Measurements from ENCODE around the gene LCT.

Gene LCT

GRCh38 chr2:135792401-135793150, 44.4 kb downstream of the LCT start:
- H3K4me1 ChIP-seq (ENCODE audit: control insufficient read depth, low read depth, low read length), result no peaks in the 10 kb centered on the region
- H3K9ac ChIP-seq (ENCODE audit: low read length), result no peak overlapping the region
- H3K27ac ChIP-seq (ENCODE audit: low read length), result no peak overlapping the region
- H3K36me3 ChIP-seq (ENCODE audit: control insufficient read depth, low read depth, low read length), result no peaks in the 10 kb centered on the region
- H3K9me3 ChIP-seq (ENCODE audit: control insufficient read depth, low read depth, low read length), result no peaks in the 10 kb centered on the region
- H3K27me3 ChIP-seq (ENCODE audit: control insufficient read depth, insufficient read depth, low read length), result no peaks in the 10 kb centered on the region
- H3K4me3 ChIP-seq (ENCODE audit: low read length), result no peak overlapping the region

- Histone ChIP-seq H3K27me3 (ENCODE audit: control insufficient read depth, insufficient read depth, low read length) (no peaks in the 10 kb centered on the region), H3K4me1 (ENCODE audit: control insufficient read depth, low read depth, low read length) (no peaks in the 10 kb centered on the region), H3K27ac (ENCODE audit: low read length) (no peak overlapping the region), H3K9me3 (ENCODE audit: control insufficient read depth, low read depth, low read length) (no peaks in the 10 kb centered on the region), H3K36me3 (ENCODE audit: control insufficient read depth, low read depth, low read length) (no peaks in the 10 kb centered on the region), H3K4me3 (ENCODE audit: low read length) (no peak overlapping the region), H3K9ac (ENCODE audit: low read length) (no peak overlapping the region)
Measured at GRCh38 chr2:135791418-135792190, 45.4 kb downstream of the LCT start.

DNA sequence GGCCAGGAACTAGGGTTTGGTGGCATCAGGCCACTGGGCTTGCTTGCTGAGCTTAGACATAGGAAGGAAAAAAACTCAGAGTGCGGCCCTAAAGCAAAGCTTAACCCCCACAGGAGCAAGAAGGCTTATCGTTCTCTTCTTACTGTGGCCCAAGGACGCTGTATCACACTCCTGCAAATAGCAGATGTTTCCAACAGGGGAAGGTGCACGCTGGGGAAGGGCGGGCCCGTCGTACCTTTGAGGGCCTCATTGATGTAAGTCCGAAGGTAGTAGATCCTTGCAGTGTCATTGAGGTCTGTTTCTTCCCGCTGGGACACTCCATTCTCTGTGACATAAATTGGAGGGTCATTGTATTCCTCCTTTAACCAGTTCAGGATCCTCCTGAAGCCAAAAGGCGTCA, 46.6 kb downstream of the LCT start:
- H3K9ac ChIP-seq (ENCODE audit: low read length), result no peak overlapping the region
- no peak overlapping the region for H3K27ac ChIP-seq (ENCODE audit: low read length)
- no peaks in the 10 kb centered on the region for H3K4me1 ChIP-seq (ENCODE audit: control insufficient read depth, low read depth, low read length)
- H3K4me3 ChIP-seq (ENCODE audit: low read length), result no peak overlapping the region
- H3K9me3 ChIP-seq (ENCODE audit: control insufficient read depth, low read depth, low read length), result no peaks in the 10 kb centered on the region
- no peaks in the 10 kb centered on the region for H3K27me3 ChIP-seq (ENCODE audit: control insufficient read depth, insufficient read depth, low read length)
- H3K36me3 ChIP-seq (ENCODE audit: control insufficient read depth, low read depth, low read length), result no peaks in the 10 kb centered on the region

- H3K27me3 ChIP-seq (ENCODE audit: control insufficient read depth, insufficient read depth, low read length), result no peaks in the 10 kb centered on the region
- no peaks in the 10 kb centered on the region for H3K9me3 ChIP-seq (ENCODE audit: control insufficient read depth, low read depth, low read length)
- peaks cover 35% of the 10 kb centered on the region for H3K36me3 ChIP-seq (ENCODE audit: control insufficient read depth, low read depth, low read length)
- H3K9ac ChIP-seq (ENCODE audit: low read length), result no peak overlapping the region
- no peak overlapping the region for H3K27ac ChIP-seq (ENCODE audit: low read length)
- H3K4me1 ChIP-seq (ENCODE audit: control insufficient read depth, low read depth, low read length), result peaks cover 14% of the 10 kb centered on the region
- no peak overlapping the region for H3K4me3 ChIP-seq (ENCODE audit: low read length)
Measured at GRCh38 chr2:135786823-135787222, 50.2 kb downstream of the LCT start.

- peaks cover 53% of the 10 kb centered on the region for H3K36me3 ChIP-seq (ENCODE audit: control insufficient read depth, low read depth, low read length)
- H3K27me3 ChIP-seq (ENCODE audit: control insufficient read depth, insufficient read depth, low read length), result no peaks in the 10 kb centered on the region
- H3K27ac ChIP-seq (ENCODE audit: low read length), result no peak overlapping the region
- H3K9ac ChIP-seq (ENCODE audit: low read length), result no peak overlapping the region
- peaks cover 19% of the 10 kb centered on the region for H3K4me1 ChIP-seq (ENCODE audit: control insufficient read depth, low read depth, low read length)
- no peak overlapping the region for H3K4me3 ChIP-seq (ENCODE audit: low read length)
- no peaks in the 10 kb centered on the region for H3K9me3 ChIP-seq (ENCODE audit: control insufficient read depth, low read depth, low read length)
Measured at GRCh38 chr2:135785032-135785431, 52.0 kb downstream of the LCT start.

DNA sequence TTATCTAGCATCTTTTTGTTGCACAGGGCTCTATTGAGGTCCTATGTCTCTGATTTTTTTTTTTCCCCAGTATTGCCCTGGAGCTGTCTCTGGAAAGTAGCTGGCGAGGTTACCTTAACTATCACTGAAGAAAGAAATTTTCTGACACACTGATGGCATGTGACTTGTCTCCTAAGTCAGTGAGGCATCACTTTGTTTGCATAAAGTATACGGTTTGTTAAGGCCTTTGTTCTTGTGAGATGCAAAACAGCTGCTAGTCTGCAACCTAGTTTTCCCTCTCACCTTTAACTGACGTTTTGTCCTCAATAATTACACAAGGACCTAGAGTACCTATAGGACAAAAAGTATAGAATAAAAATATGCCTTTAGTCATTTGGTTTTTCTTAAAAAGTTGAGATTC, 53.5 kb downstream of the LCT start:
- H3K9me3 ChIP-seq (ENCODE audit: control insufficient read depth, low read depth, low read length), result no peaks in the 10 kb centered on the region
- no peak overlapping the region for H3K9ac ChIP-seq (ENCODE audit: low read length)
- H3K36me3 ChIP-seq (ENCODE audit: control insufficient read depth, low read depth, low read length), result peaks cover 66% of the 10 kb centered on the region
- no peak overlapping the region for H3K27ac ChIP-seq (ENCODE audit: low read length)
- H3K27me3 ChIP-seq (ENCODE audit: control insufficient read depth, insufficient read depth, low read length), result no peaks in the 10 kb centered on the region
- H3K4me3 ChIP-seq (ENCODE audit: low read length), result no peak overlapping the region
- H3K4me1 ChIP-seq (ENCODE audit: control insufficient read depth, low read depth, low read length), result peaks cover 19% of the 10 kb centered on the region

DNA sequence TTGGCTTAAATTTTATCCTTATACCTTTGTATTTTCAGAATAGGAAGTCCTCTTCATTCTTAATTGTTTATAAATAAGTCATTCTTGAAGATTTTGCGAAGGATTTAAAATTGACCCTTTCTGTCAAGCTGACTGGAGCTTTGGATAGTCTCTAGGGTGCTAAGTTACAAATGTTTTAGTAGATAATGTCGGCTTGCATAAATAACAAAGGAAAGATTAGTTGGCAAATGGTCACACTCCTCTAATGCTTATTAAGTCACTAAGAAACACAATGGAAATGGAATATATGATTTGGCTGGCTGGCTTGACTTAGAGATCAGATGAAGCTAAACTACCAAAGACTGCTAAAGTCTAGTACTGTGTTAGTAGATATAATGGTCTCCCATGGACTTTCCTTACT, 54.8 kb downstream of the LCT start:
- Histone ChIP-seq H3K36me3 (ENCODE audit: control insufficient read depth, low read depth, low read length) (peaks cover 73% of the 10 kb centered on the region), H3K9ac (ENCODE audit: low read length) (no peak overlapping the region), H3K4me1 (ENCODE audit: control insufficient read depth, low read depth, low read length) (peaks cover 19% of the 10 kb centered on the region), H3K27me3 (ENCODE audit: control insufficient read depth, insufficient read depth, low read length) (no peaks in the 10 kb centered on the region), H3K9me3 (ENCODE audit: control insufficient read depth, low read depth, low read length) (no peaks in the 10 kb centered on the region), H3K27ac (ENCODE audit: low read length) (no peak overlapping the region), H3K4me3 (ENCODE audit: low read length) (no peak overlapping the region)

GRCh38 chr2:135776367-135776766, 60.6 kb downstream of the LCT start:
- no peak overlapping the region for H3K4me3 ChIP-seq (ENCODE audit: low read length)
- H3K27me3 ChIP-seq (ENCODE audit: control insufficient read depth, insufficient read depth, low read length), result no peaks in the 10 kb centered on the region
- H3K9me3 ChIP-seq (ENCODE audit: control insufficient read depth, low read depth, low read length), result no peaks in the 10 kb centered on the region
- H3K9ac ChIP-seq (ENCODE audit: low read length), result no peak overlapping the region
- H3K27ac ChIP-seq (ENCODE audit: low read length), result no peak overlapping the region
- H3K36me3 ChIP-seq (ENCODE audit: control insufficient read depth, low read depth, low read length), result peaks cover 86% of the 10 kb centered on the region
- peaks cover 1% of the 10 kb centered on the region for H3K4me1 ChIP-seq (ENCODE audit: control insufficient read depth, low read depth, low read length)

- Histone ChIP-seq H3K9ac (ENCODE audit: low read length) (no peak overlapping the region), H3K27ac (ENCODE audit: low read length) (no peak overlapping the region), H3K9me3 (ENCODE audit: control insufficient read depth, low read depth, low read length) (no peaks in the 10 kb centered on the region), H3K4me3 (ENCODE audit: low read length) (no peak overlapping the region), H3K27me3 (ENCODE audit: control insufficient read depth, insufficient read depth, low read length) (no peaks in the 10 kb centered on the region), H3K36me3 (ENCODE audit: control insufficient read depth, low read depth, low read length) (peaks cover 86% of the 10 kb centered on the region), H3K4me1 (ENCODE audit: control insufficient read depth, low read depth, low read length) (no peaks in the 10 kb centered on the region)
Measured at GRCh38 chr2:135775420-135775819, 61.6 kb downstream of the LCT start.

DNA sequence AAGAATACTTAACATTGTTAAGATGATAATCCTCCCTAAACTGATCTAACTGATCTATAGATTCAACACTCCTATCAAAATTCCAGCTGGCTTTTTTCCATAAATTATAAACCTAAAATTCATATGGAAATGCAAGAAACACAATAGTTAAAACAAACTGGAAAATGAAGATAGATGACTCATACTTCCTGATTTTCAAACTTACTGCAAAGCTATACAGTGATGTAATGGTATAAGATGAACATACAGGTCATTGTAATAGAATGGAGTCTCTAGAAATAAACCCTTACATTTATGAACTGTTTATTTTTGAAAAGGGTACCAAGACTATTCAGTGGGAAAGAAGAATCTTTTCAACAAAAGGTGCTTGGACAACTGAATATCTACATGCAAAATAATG, 63.1 kb downstream of the LCT start:
- Histone ChIP-seq H3K9ac (ENCODE audit: low read length) (no peak overlapping the region), H3K27ac (ENCODE audit: low read length) (no peak overlapping the region), H3K9me3 (ENCODE audit: control insufficient read depth, low read depth, low read length) (no peaks in the 10 kb centered on the region), H3K27me3 (ENCODE audit: control insufficient read depth, insufficient read depth, low read length) (no peaks in the 10 kb centered on the region), H3K36me3 (ENCODE audit: control insufficient read depth, low read depth, low read length) (peaks cover 89% of the 10 kb centered on the region), H3K4me1 (ENCODE audit: control insufficient read depth, low read depth, low read length) (no peaks in the 10 kb centered on the region), H3K4me3 (ENCODE audit: low read length) (no peak overlapping the region)

DNA sequence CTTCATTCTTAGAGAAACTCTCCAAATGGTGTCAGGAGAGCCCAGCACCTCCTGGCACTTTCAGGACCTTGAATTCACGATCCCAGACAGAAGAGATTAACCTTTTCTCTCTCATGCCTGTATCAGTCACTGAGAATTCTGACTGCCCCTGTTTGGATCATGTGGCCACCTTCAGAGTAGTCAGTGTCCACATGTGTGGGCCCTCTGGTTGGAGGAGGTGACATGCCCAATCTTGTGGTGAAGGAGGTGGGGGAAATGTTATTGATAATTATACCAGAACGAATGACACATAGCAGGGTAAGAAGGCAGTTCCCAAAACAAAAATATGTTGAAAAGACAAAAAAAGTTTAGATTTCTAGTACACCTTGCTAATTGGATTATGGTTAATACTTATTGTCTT, 63.7 kb downstream of the LCT start:
- no peaks in the 10 kb centered on the region for H3K9me3 ChIP-seq (ENCODE audit: control insufficient read depth, low read depth, low read length)
- H3K4me3 ChIP-seq (ENCODE audit: low read length), result no peak overlapping the region
- H3K27ac ChIP-seq (ENCODE audit: low read length), result no peak overlapping the region
- no peaks in the 10 kb centered on the region for H3K27me3 ChIP-seq (ENCODE audit: control insufficient read depth, insufficient read depth, low read length)
- no peak overlapping the region for H3K9ac ChIP-seq (ENCODE audit: low read length)
- H3K36me3 ChIP-seq (ENCODE audit: control insufficient read depth, low read depth, low read length), result peaks cover 85% of the 10 kb centered on the region
- H3K4me1 ChIP-seq (ENCODE audit: control insufficient read depth, low read depth, low read length), result no peaks in the 10 kb centered on the region

DNA sequence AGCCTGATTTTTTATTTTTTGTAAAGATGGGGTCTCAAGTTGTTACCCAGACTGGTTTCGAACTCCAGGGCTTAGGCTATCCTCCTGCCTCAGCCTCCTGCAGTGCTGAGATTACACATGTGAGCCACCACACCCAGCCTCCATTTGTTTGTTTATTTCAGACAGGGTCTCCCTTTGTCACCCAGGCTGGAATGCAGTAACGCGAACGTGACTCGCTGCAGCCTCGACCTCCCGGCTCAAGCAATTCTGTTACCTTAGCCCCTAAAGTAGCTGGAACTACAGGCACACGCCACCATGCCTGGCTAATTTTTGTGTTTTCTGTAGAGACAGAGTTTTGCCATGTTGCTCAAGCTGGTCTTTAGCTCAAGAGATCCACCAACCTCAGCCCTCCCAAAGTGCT, 68.1 kb downstream of the LCT start:
- no peak overlapping the region for H3K27ac ChIP-seq (ENCODE audit: low read length)
- no peak overlapping the region for H3K9ac ChIP-seq (ENCODE audit: low read length)
- no peaks in the 10 kb centered on the region for H3K4me1 ChIP-seq (ENCODE audit: control insufficient read depth, low read depth, low read length)
- H3K4me3 ChIP-seq (ENCODE audit: low read length), result no peak overlapping the region
- no peaks in the 10 kb centered on the region for H3K27me3 ChIP-seq (ENCODE audit: control insufficient read depth, insufficient read depth, low read length)
- H3K36me3 ChIP-seq (ENCODE audit: control insufficient read depth, low read depth, low read length), result peaks cover 69% of the 10 kb centered on the region
- H3K9me3 ChIP-seq (ENCODE audit: control insufficient read depth, low read depth, low read length), result no peaks in the 10 kb centered on the region
